ENCODE data around the gene CCDC180.

GRCh38 chr9:97301974-97302373, 5.5 kb upstream of the CCDC180 start:
- TF ChIP-seq CTCF (IDR thresholded peaks at IDR 0.05) (no peak), POLR2A (IDR thresholded peaks at IDR 0.05) (no peak), EP300 (IDR thresholded peaks at IDR 0.05) (no peak)

All from ovary (tissue), 3 donors.